ENCODE data around the gene ZNF536.
"Not testable (repeated sequence)": the region's sequence is repeated elsewhere in the genome, so short reads cannot be mapped to it uniquely, and the experiment has no call there.

Gene ZNF536

GRCh38 chr19:30447553-30447870, 75.3 kb downstream of the ZNF536 start:
- no peak for DNase-seq (ENCODE audit: low read depth)

- no peak for DNase-seq (ENCODE audit: low read depth)
Measured at GRCh38 chr19:30448386-30449077, 76.3 kb downstream of the ZNF536 start.

DNA sequence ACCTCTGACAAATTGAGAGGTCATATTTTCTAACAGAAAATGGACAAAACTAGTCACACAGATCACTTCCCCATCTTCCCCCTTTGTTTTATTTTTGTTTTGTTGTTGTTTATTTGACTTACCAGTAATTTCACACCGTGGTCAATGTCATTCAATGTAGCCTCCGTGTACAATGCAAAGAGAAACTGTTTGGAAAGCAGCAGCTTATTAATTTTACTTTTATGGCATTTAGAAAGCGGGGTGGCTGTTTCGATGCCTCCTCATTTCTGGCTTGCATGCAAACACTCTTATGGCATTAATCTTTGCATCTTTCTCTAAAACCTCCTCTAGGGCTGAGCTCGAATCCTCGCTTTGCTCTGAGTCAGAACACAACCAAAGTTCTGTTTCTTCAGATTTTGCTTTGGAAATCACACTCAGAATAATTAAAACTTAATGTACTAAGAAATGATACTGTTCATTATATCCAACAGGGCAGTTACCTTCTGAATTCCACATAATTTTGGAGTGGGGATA, 77.0 kb downstream of the ZNF536 start:
- no peak for DNase-seq (ENCODE audit: low read depth)

DNA sequence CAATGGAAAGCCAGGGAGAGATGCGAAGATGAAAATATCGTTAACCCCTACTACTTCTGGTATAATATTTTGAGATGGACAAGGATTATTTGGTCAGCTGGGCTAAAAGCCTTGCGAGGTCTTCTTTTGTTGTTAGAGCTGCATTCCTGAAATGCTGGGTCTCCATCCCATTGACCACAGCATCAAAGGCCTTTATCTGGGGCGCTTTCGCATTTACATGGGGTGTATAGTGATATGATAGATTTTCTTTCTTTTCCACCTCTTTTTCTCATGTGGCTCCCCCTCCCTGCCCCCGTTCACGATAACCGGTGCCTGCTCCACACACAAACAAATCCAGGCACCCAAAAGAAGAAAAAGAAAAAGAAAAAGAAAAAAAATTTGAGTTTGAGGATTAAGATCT, 77.5 kb downstream of the ZNF536 start:
- DNase-seq (ENCODE audit: low read depth) = no peak

DNA sequence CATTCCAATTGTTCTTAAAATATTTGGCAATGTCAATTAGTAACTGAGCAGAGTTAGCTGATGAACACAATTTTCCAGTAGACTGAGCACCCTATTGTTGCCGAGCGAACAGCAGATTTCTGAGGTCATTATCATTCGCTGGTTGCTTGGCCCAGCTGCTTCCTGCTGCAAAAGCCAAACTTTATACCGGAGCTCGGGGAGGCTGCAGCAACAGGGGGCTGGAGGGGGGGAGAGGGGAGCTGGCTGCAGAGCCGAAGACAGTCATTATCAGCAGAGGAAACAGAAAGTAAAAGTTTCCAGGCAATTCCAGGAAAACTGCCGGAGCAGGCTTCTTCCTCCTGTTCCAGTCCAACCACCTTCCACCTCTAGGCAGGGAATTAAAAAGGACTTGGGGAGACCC, 77.9 kb downstream of the ZNF536 start:
- no peak for DNase-seq (ENCODE audit: low read depth)

DNA sequence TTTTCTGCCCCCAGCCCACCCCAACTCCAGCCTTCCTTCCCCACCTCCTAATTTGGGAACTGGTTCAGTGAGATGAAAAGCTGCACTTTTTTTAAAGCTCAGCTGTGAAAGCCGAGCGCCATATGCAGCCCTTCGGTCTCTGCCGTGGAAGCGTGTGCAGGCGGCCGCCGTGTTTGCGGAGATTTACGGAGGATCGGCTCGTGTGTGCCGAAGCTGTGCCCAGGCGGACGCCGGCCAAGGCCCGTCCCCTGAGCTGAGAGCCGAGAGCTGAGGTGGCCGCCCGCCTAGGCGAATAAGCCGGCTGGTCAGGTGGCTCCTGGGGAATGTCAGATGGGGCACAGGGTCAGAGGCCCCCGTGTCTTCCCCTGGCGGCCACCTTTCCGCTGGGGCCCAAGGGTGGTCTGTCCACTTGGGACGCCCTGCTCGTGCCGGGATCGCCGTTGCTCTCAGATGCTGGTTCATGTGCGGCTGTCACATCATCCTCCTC, 78.7 kb downstream of the ZNF536 start:
- DNase-seq (ENCODE audit: low read depth) = no peak

DNA sequence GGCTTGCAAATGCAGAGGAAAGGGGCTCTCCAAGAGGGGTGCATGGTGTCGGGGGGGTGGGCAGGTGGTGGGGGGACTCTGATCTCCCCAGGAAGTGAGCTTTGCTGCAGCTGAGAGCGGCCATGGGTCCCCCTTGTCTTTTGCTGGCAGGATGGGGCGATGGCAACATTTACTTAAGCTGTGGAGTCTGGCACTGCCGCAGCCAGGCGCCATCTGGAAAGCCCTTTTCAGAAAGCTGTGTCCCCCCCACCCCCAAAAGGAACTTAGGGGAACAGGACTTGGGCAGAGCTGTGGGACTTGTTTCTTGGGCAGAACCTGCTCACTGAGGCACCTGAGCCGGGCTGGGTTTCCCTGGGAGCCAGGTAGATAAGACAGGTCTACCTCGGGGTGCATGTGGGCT, 80.7 kb downstream of the ZNF536 start:
- DNase-seq (ENCODE audit: low read depth) = no peak

DNA sequence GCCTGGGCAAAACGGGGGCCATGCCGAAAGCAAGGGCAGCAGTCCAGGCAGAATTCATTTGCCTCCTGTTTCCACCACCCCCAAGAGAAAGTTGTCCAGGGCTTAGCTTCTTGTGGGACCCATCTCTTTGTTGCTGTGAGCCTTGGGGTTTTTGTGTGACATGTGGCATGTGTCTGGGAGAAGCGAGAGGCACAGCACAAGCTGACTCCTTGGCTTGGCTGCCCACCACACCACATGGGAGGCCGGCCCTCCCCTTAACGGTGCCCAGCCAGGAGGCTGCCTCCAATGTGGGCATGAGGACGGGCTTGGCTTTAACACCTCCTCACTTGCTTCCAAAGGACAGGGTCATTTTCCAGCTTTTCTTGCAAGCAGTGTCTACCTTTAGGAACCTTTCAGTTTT, 81.6 kb downstream of the ZNF536 start:
- DNase-seq (ENCODE audit: low read depth) = no peak

DNA sequence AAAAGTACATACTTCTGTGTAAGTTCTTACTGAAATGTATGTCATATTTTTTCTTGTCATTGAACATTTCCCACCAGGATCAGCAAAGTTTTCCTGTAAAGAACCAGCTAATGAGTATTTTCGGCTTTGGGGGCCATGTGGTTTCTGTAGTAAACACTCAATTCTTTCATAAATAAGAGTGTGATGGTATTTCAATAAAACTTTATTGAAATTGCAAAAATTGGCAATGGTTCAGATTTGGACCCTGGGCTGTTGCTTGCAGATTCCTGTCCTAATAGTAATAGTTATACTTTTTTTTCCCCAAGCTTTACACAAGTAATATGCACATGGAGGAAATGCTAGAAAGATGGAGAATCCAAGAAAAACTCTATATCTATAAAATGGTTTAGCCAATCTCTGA, 83.7 kb downstream of the ZNF536 start:
- DNase-seq (ENCODE audit: low read depth) = no peak

DNA sequence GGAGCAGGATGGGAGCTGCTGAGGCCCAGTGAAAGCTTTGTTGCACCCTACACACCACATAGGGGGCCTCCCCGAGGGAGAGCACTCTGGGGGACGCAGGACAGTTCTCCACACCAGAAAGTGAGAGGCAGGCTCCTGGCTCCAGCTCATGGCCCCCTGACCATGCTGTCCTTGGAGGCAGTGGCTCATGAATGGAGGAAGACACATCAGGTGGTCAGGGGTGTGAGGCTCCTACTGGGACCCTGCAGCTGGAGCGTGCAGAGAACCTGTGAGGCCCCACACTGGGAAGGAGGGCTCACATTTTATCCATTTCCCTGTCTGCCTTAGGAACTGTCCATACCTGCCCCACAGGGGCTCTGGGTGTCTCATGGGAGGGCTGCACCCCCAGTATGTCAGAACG, 85.3 kb downstream of the ZNF536 start:
- DNase-seq (ENCODE audit: low read depth) = no peak

DNA sequence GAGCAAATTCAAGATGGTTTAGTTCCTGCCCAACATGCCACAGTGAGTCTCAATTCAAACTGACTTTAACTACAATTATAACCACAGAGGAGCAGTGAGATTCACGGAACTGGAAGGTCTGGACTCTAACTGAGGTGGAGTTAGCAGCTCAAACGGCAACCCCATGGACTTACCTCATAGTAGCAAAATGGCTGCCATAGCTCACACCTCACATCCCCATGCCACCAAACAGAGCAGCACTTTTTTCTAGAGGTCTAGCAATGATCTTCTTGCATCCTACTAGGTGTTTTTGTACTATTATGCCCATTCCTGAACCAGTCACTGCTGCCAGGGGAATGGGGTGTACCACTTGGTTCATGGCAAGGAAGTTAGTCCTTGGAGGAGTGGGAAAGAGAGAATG, 87.7 kb downstream of the ZNF536 start:
- no peak for DNase-seq (ENCODE audit: low read depth)

GRCh38 chr19:30464162-30464561, 92.0 kb downstream of the ZNF536 start:
- no peak for DNase-seq (ENCODE audit: low read depth)

GRCh38 chr19:30466598-30466997, 94.4 kb downstream of the ZNF536 start:
- not testable (repeated sequence) for DNase-seq (ENCODE audit: low read depth)

DNA sequence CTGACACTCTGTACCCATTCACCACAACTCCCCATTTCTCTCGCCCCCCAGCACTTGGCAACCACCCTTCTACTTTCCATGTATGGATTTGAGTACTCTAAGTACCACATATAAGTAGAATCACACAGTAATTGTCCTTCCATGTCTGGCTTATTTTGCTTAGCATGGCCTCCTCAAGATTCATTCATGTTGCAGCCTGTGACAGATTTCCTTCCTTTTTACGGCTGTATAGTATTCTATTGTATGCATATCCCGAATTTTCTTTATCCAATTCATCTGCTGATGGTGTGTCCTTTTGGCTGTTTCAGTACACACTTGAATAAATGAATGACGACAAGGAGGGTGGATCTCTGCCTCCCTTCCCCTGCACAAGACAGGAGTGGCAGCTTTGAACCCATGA, 95.1 kb downstream of the ZNF536 start:
- DNase-seq (ENCODE audit: low read depth) = no peak

GRCh38 chr19:30469774-30470173, 97.6 kb downstream of the ZNF536 start:
- DNase-seq (ENCODE audit: low read depth) = no peak

GRCh38 chr19:30471441-30471840, 99.3 kb downstream of the ZNF536 start:
- DNase-seq (ENCODE audit: low read depth) = no peak

DNA sequence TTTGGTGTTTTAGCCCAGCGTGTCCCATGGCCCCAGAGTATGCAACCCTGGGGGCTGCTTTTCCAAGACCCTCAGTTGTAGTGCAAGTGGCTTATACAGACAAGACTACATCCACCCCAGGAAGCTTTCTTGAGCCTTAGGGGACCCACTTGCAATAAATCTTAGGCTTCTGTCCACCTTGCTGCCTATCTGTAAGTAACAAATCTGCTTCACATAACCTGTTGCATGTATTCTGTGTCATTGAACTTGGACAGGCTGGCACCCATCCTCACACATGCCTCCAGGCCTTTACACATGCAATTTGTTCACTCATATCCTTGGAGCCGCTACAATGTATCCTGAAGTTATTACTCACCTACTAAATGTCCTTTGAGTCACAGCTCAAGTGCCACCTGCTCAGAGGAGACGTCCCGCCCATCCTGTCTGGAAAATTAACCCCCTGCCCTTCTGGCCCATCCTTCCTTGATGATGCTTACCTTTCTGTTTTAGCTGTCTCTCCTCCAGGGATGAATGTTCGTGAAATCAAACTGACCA, 101.2 kb downstream of the ZNF536 start:
- no peak for DNase-seq (ENCODE audit: low read depth)

GRCh38 chr19:30476997-30477396, 104.8 kb downstream of the ZNF536 start:
- DNase-seq (ENCODE audit: low read depth) = no peak

DNA sequence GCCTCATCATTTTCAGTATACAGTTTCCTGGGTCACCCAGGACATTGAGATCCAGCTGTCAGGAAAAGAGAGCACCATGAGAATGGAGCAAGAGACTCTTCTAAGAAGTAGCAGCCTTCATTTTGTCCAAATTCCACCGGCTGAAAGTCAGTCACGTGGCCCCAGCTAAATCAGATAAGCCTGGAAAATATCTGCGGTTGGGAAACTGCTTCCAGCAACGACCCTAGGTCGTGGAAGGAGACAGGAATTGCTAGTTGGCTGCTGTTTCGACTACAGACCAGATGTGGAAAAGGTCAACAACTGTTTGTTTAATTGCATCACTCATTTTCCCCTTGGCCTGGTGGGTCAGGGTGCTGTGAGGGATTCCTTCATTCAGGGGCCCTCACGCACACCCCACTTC, 107.0 kb downstream of the ZNF536 start:
- DNase-seq (ENCODE audit: low read depth) = no peak

DNA sequence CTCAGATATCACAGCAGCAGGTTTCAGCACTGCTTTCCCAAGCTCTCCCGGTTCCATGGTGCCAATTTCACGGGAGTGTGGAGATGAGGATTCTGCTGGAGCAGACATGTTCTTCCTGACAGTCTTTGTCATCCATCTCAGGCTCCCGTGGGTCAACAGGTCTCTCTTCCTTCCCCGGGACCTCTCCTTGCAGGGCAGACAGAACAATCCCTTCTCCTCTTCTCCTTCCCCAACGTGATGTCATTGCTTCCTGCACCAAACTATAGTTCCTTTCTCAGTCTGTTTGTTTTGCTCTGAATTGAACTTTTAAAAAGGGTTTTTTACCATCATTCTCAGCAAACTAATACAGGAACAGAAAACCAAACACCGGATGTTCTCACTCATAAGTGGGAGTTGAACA, 107.9 kb downstream of the ZNF536 start:
- no peak for DNase-seq (ENCODE audit: low read depth)

DNA sequence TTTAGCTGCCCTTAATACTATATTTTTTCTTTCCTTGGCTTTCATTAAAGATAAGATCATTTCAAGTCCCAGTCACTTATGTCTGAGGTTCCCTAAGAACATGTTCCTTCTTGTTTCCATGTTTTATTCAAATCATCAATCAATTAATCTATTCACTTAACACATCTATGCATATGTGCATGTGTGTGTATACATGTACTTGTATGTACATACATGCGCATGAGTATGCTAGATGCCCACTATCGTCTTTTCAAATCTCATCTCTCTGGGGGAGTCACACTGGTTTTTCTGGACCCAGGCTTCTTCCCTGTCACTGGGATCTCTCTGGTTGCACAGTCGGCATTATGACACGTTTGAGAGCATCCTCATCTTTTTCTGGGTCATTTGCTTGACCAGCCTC, 108.9 kb downstream of the ZNF536 start:
- DNase-seq (ENCODE audit: low read depth) = no peak

DNA sequence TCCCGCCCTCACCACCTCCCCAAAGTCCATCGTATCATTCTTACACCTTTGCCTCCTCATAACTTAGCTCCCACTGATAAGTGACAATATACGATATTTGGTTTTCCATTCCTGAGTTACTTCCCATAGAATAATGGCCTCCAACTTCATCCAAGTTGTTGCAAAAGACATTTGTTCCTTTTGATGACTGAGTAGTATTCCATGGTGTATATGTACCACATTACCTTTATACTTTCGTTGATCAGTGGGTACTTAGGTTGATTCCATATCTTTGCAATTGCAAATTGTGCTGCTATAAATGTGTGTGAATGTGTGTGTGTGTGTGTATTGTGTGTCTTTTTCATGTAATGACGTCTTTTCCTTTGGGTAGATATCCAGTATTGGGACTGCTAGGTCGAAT, 109.6 kb downstream of the ZNF536 start:
- no peak for DNase-seq (ENCODE audit: low read depth)

GRCh38 chr19:30482956-30483355, 110.8 kb downstream of the ZNF536 start:
- DNase-seq (ENCODE audit: low read depth) = no peak

GRCh38 chr19:30486250-30486649, 114.1 kb downstream of the ZNF536 start:
- DNase-seq (ENCODE audit: low read depth) = not testable (repeated sequence)
